ENCODE results near the gene RHOB. TPM values are rescaled to one million over a fixed set of nuclear protein-coding genes. Genes with fewer than 3 reads are reported as not detected.

RHOB gene
- 10 to 100 TPM; 14.2 to 15.4 TPM for total RNA-seq

DNA sequence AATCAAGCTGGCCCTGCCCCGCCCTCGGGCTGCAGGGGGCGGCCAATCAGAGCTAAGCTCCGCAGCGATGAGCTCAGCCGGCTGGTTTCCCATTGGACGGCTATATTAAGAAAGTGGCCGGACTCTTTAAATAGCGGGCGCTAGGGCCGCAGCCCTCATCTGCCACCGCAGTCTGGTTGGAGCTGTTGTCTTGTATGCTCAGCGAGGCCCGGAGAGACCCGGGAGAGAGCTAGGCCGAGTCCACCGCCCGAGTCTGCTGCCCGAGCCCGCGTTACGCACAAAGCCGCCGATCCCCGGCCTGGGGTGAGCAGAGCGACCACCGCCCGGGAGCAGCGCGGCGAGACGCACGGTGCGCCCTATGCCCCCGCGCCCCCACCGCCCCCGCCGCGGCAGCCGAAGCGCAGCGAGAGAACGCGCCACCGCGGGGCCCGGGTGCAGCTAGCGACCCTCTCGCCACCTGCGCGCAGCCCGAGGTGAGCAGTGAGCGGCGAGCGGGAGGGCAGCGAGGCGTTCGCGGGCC is at the start of gene RHOB:
TSS of gene RHOB (plus strand) at position 158 of the 520 bp plus-strand sequence. CDS start 392 bp downstream, outside the sequence.
- ATAC-seq (peak; percentile 99), DNase-seq (peak; percentile 95)
- CTCF ChIA-PET = interaction anchor here (1.0 to 10.2 kb wide), 16 partner anchors 9 to 474 kb away, joined by 3 to 117 read pairs (median 5); partner anchors contain the start of genes HS1BP3 and SDC1
- Mint-ChIP-seq H3K36me3 (ENCODE audit: low read depth) (peaks cover 4% of the 10 kb centered on the region), H3K4me1 (ENCODE audit: low read depth) (peaks cover 8% of the 10 kb centered on the region), H3K9me3 (no peaks in the 10 kb centered on the region), H3K27ac (peak within 1 kb of the TSS; percentile 64), H3K4me3 (peak within 1 kb of the TSS; percentile 80), H3K27me3 (peaks cover 4% of the 10 kb centered on the region)
- intact Hi-C loops (cut with micrococcal nuclease) = no loop called here
- POLR2A ChIA-PET = interaction anchor here (0.6 to 2.7 kb wide), 19 partner anchors 9 to 228 kb away, joined by 3 to 14 read pairs (median 4); partner anchors contain the start of gene HS1BP3
- TF ChIP-seq, protein P1, sequence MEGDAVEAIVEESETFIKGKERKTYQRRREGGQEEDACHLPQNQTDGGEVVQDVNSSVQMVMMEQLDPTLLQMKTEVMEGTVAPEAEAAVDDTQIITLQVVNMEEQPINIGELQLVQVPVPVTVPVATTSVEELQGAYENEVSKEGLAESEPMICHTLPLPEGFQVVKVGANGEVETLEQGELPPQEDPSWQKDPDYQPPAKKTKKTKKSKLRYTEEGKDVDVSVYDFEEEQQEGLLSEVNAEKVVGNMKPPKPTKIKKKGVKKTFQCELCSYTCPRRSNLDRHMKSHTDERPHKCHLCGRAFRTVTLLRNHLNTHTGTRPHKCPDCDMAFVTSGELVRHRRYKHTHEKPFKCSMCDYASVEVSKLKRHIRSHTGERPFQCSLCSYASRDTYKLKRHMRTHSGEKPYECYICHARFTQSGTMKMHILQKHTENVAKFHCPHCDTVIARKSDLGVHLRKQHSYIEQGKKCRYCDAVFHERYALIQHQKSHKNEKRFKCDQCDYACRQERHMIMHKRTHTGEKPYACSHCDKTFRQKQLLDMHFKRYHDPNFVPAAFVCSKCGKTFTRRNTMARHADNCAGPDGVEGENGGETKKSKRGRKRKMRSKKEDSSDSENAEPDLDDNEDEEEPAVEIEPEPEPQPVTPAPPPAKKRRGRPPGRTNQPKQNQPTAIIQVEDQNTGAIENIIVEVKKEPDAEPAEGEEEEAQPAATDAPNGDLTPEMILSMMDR (IDR thresholded peaks at IDR 0.05) = no peak

DNA sequence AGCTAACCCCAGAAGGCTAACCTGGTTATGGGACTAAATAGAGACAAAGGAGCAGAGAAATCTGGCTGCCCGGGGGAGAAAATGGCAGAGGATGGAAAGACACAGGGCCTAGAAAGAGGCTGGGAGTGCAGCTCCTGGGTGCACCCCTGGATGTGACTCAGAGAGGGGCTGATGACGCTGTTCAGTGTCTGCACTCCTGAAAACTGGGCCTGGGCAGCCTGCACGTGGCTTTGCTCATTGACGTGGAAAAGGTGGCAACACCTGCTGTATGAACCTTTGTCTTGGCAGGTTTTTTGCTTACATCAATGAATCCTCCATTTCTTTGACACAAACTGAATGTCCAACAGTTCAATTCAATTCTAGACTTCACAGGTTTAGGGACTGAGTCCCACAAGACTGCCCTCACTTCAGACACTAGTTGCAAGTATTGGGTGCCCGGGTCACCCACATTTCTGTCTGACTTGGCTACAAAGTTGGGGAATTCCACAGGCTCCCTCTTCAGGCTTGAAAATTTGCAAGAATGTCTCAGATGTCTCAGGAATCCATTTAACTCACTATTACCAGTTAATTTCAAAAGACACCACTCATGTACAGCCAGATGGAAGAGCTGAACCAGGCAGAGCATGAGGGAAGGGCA is 48.9 kb upstream of the RHOB start:
- Mint-ChIP-seq H3K27ac (no peak overlapping the region), H3K4me3 (no peak overlapping the region), H3K27me3 (no peaks in the 10 kb centered on the region), H3K4me1 (ENCODE audit: low read depth) (no peaks in the 10 kb centered on the region), H3K9me3 (no peaks in the 10 kb centered on the region), H3K36me3 (ENCODE audit: low read depth) (no peaks in the 10 kb centered on the region)
- TF ChIP-seq, protein P1 (IDR thresholded peaks at IDR 0.05) = no peak
- no peak for DNase-seq
- ChIA-PET CTCF (interaction anchor here (1.2 kb wide), 2 partner anchors 14 to 238 kb away, joined by 3 read pairs; no protein-coding TSS in a partner anchor), POLR2A (no interaction called here)
- ATAC-seq = no peak
- intact Hi-C loops (cut with micrococcal nuclease) = no loop called here

DNA sequence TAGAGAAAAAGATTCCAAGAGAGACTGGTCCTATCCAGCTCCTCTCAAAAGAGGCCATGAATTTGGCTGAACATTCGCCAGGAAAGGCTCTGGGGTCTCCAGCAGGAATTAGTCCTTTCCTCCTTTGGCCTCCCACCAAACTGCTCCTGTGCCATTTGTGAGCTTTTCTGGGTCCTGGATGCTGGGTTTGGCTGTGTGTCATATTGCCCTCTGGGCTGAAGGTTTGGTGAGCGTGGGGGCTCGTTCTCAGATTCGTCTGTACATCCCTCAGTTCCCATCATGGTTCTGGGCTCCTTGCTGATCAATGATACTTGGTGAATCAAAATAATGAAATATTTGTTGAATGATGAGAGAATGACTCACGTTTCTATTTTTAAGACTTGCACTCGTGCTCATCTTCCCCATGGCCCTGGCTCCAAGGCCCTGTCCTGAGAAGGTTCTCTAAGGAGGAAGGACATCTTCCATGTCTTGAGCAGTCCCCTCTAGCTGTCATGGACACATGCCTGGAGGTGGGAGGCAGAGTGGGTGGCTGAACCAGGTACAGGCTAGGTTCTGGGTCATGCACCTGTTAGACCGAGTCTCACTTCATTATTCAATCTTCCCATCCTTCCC is 47.8 kb upstream of the RHOB start:
- TF ChIP-seq, protein P1 (IDR thresholded peaks at IDR 0.05) = no peak
- Mint-ChIP-seq H3K36me3 (ENCODE audit: low read depth) (no peaks in the 10 kb centered on the region), H3K9me3 (no peaks in the 10 kb centered on the region), H3K4me3 (no peak overlapping the region), H3K27ac (no peak overlapping the region), H3K4me1 (ENCODE audit: low read depth) (no peaks in the 10 kb centered on the region), H3K27me3 (no peaks in the 10 kb centered on the region)
- no peak for ATAC-seq
- intact Hi-C loops (cut with micrococcal nuclease) = no loop called here
- POLR2A ChIA-PET = no interaction called here
- DNase-seq = no peak
- CTCF ChIA-PET = interaction anchor here (1.2 to 1.7 kb wide), 2 partner anchors 14 to 237 kb away, joined by 3 to 5 read pairs; no protein-coding TSS in a partner anchor

DNA sequence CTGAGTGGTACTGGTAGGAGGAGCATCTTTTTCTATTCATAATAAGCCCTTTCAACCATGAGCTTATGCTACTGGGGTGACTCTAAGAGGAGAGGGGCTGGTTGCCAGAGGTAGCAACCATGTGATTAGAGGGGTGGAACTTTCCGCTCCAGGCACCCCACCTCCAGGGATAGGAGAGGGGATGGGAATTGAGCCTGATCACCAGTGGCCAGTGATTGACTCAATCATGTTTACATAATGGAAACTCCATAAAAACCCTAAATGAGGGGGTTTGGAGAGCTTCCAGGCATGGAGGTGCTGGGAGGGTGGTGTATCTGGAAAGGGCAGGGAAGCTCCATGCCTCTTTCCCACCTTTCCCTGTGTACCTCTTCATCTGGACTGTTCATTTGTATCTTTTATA is 46.6 kb upstream of the RHOB start:
- intact Hi-C loops (cut with micrococcal nuclease) = no loop called here
- DNase-seq = no peak

More for the DNA sequence above, 46.6 kb upstream of the RHOB start:
- ATAC-seq = no peak
- H3K27me3 Mint-ChIP-seq = no peaks in the 10 kb centered on the region
- no peaks in the 10 kb centered on the region for H3K4me1 Mint-ChIP-seq (ENCODE audit: low read depth)
- H3K27ac Mint-ChIP-seq = no peak overlapping the region
- H3K9me3 Mint-ChIP-seq = no peaks in the 10 kb centered on the region
- ChIA-PET CTCF (interaction anchor here (1.2 to 1.7 kb wide), 2 partner anchors 11 to 12 kb away, joined by 5 to 7 read pairs; no protein-coding TSS in a partner anchor), POLR2A (no interaction called here)
- TF ChIP-seq, protein P1 (IDR thresholded peaks at IDR 0.05) = no peak
- H3K4me3 Mint-ChIP-seq = no peak overlapping the region
- no peaks in the 10 kb centered on the region for H3K36me3 Mint-ChIP-seq (ENCODE audit: low read depth)

All from activated CD8-positive, alpha-beta T cell treated with anti-CD3 and anti-CD28 coated beads for 36 hours (primary cell).